ENCODE results near the gene HLA-DRB1. TPM values are rescaled to one million over a fixed set of nuclear protein-coding genes. Genes with fewer than 3 reads are reported as not detected.
"Not testable (repeated sequence)": the region's sequence is repeated elsewhere in the genome, so short reads cannot be mapped to it uniquely, and the experiment has no call there.

Gene HLA-DRB1
- total and polyA plus RNA-seq, 5 experiments from 2014 or later: 1.1 to 127 (median 22.0) TPM

DNA sequence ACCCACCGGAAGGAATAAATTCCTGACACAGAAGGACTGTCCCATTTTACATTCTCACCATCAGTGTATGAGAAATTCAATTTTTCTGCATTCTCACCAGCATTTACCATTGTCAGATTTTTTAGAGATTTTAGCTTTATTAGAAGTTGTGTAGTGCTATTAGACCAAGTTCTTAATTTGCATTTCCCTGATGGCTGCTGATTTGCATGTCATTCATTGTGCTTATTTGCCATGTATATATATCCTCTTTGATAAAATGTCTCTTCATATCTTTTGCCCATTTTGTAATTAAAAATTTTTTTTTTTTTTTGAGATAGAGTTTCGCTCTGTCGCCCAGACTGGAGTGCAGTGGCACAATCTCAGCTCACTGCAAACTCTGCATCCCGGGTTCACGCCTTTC is 49.8 kb downstream of the HLA-DRB1 start:
- Mint-ChIP-seq H3K27ac (no peak overlapping the region), H3K9me3 (peaks cover 0 to 24% (median 4%) of the 10 kb centered on the region in 9 donors), H3K4me1 (no peaks in the 10 kb centered on the region), H3K36me3 (peaks cover 0 to 12% (median 0%) of the 10 kb centered on the region in 3 donors), H3K4me3 (no peak overlapping the region), H3K27me3 (peaks cover 0 to 2% (median 0%) of the 10 kb centered on the region in 5 donors)
- ATAC-seq (no peak), DNase-seq (no peak)
- POLR2A ChIA-PET: no interaction called here

DNA sequence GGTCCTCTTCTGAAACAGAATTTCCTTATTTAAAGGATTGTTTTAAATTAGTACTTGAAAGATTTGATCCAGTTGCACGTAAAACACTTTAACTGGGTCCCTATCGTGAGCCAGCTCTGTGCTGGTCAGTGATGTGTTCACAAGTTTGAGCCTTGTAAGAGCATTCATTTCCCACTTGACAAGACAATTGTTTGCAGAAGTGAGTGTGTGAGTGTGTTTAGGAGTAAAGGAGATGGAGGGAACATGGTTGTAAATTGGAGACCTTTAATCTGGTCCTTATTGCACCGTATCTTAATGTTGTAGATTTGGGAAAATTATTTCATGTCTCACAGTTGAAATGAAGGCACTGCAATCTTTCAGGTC is 59.2 kb downstream of the HLA-DRB1 start:
- H3K36me3 Mint-ChIP-seq, DNase-seq, H3K9me3 Mint-ChIP-seq, ATAC-seq, POLR2A ChIA-PET: not testable (repeated sequence)
- peaks cover 0 to 18% (median under 1%) of the 10 kb centered on the region in 4 donors for H3K4me1 Mint-ChIP-seq
- peaks cover 0 to 15% (median 3%) of the 10 kb centered on the region in 5 donors for H3K27me3 Mint-ChIP-seq
- H3K27ac Mint-ChIP-seq: peak overlapping the region in 1 of 10 donors; percentile 36
- peak overlapping the region in 2 of 10 donors; percentile 80 to 81 for H3K4me3 Mint-ChIP-seq

DNA sequence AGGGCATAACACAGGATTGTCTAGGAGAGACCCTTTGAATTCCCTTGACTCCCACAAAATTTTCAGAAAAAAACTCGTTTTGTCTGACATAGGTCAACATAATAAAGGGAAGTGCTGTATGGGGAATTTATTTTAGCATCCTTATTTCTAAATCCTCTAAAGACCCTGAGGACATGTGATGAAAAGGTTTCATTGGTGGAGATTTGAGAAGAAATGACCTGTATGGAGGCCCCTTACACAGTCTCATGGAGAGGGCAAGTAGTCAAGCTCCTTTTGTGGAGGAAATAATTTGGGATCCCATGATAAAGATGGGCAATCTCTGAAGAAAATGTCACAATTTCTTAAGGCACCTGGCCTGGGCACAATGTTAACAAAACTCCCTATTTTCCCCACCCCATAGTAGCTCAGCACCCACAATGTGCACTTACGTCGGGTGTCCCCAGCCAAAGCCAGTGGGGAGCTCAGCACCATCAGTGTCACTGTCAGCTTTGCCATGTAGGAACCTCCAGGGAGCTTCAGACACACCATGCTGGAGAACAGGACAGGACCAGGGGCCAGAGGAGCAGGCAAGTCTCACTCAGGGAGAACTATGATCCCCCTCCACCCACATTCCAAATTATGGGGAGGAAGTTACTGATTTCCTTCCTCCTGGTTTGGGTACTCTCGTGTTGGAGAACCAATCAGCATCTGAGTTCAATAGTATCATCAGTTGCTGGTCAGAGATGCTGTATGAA is 59.8 kb downstream of the HLA-DRB1 start, which contains the start of gene HLA-DRB5:
TSS of gene HLA-DRB5 (minus strand) at position 591 of the 734 bp plus-strand sequence. CDS start at position 528, 63 bp downstream.
- peak within 1 kb of the TSS in 5 of 10 donors; percentile 6 to 61 (median 36) for H3K27ac Mint-ChIP-seq
- ATAC-seq (peak in 1 of 2 donors; percentile 41), DNase-seq (peak in 3 of 10 donors; percentile 11 to 36 (median 26))
- H3K36me3 Mint-ChIP-seq: no peaks in the 10 kb centered on the region
- peak within 1 kb of the TSS in 7 of 10 donors; percentile 30 to 86 (median 70) for H3K4me3 Mint-ChIP-seq
- peaks cover 0 to 3% (median 0%) of the 10 kb centered on the region in 9 donors for H3K9me3 Mint-ChIP-seq
- H3K4me1 Mint-ChIP-seq: peaks cover 0 to 18% (median under 1%) of the 10 kb centered on the region in 4 donors
- POLR2A ChIA-PET: no interaction called here
- H3K27me3 Mint-ChIP-seq: peaks cover 0 to 15% (median 3%) of the 10 kb centered on the region in 5 donors

Other genes with a start within 250 kb of the HLA-DRB1 start
- gene TSBP1, start 217.9 kb downstream of the HLA-DRB1 start, total RNA-seq: not detected
- not detected for gene TSBP1, start 217.9 kb downstream of the HLA-DRB1 start, polyA plus RNA-seq
- not detected for gene BTNL2, start 182.7 kb downstream of the HLA-DRB1 start, total RNA-seq
- not detected for gene BTNL2, start 182.7 kb downstream of the HLA-DRB1 start, polyA plus RNA-seq
- gene HLA-DRA, start 150.0 kb downstream of the HLA-DRB1 start, total RNA-seq: 10 to 100 TPM; 75.0 to 75.7 TPM
- 10 to 100 TPM in 2 of 3 donors, under 1 TPM in 1; 0.27 to 60.3 (median 13.2) TPM for gene HLA-DRA, start 150.0 kb downstream of the HLA-DRB1 start, polyA plus RNA-seq
- gene HLA-DRB5, start 59.6 kb downstream of the HLA-DRB1 start, total RNA-seq: under 1 TPM; 0.34 to 0.52 TPM
- gene HLA-DRB5, start 59.6 kb downstream of the HLA-DRB1 start, polyA plus RNA-seq: 10 to 100 TPM in 1 of 3 donors, 1 to 10 TPM in 1, under 1 TPM in 1; 0.24 to 28.5 (median 1.8) TPM
- 10 to 100 TPM; 13.7 to 15.5 TPM for gene HLA-DQA1, start 47.6 kb upstream of the HLA-DRB1 start, total RNA-seq
- 10 to 100 TPM in 1 of 3 donors, 1 to 10 TPM in 1, not detected in 1; 1.6 to 11.0 TPM for gene HLA-DQA1, start 47.6 kb upstream of the HLA-DRB1 start, polyA plus RNA-seq
- 10 to 100 TPM; 13.6 to 17.0 TPM for gene HLA-DQB1, start 76.8 kb upstream of the HLA-DRB1 start, total RNA-seq
- 10 to 100 TPM in 1 of 3 donors, 1 to 10 TPM in 2; 1.4 to 22.9 (median 5.9) TPM for gene HLA-DQB1, start 76.8 kb upstream of the HLA-DRB1 start, polyA plus RNA-seq
- gene HLA-DQA2, start 151.5 kb upstream of the HLA-DRB1 start, total RNA-seq: 1 to 10 TPM; 1.1 to 1.6 TPM
- 1 to 10 TPM in 1 of 3 donors, not detected in 2; 2.8 TPM for gene HLA-DQA2, start 151.5 kb upstream of the HLA-DRB1 start, polyA plus RNA-seq
- 1 to 10 TPM in 1 of 2 experiments, under 1 TPM in 1; 0.74 to 1.2 TPM for gene HLA-DQB2, start 173.7 kb upstream of the HLA-DRB1 start, total RNA-seq
- gene HLA-DQB2, start 173.7 kb upstream of the HLA-DRB1 start, polyA plus RNA-seq: 1 to 10 TPM in 1 of 3 donors, under 1 TPM in 1, not detected in 1; 0.91 to 2.2 TPM
- 1 to 10 TPM; 3.9 to 5.6 TPM for gene HLA-DOB, start 227.2 kb upstream of the HLA-DRB1 start, total RNA-seq
- gene HLA-DOB, start 227.2 kb upstream of the HLA-DRB1 start, polyA plus RNA-seq: under 1 TPM in 2 of 3 donors, not detected in 1; 0.43 to 0.75 TPM
- 100 to 1,000 TPM in 1 of 2 experiments, 10 to 100 TPM in 1; 96.2 to 117 TPM for gene TAP2, start 248.9 kb upstream of the HLA-DRB1 start, total RNA-seq
- gene TAP2, start 248.9 kb upstream of the HLA-DRB1 start, polyA plus RNA-seq: 10 to 100 TPM; 24.2 to 36.6 (median 25.3) TPM